ENCODE measurements around the gene KCNC3. TPM values are rescaled to one million over a fixed set of nuclear protein-coding genes. Genes with fewer than 3 reads are reported as not detected.

KCNC3 gene
- total RNA-seq = not detected in 2 replicates

GRCh38 chr19:50329146-50329925 lies at the start of gene KCNC3:
Gene KCNC3, minus strand, starts transcription at chr19:50329377. Its CDS starts 295 bp downstream, at chr19:50329082.

DNA sequence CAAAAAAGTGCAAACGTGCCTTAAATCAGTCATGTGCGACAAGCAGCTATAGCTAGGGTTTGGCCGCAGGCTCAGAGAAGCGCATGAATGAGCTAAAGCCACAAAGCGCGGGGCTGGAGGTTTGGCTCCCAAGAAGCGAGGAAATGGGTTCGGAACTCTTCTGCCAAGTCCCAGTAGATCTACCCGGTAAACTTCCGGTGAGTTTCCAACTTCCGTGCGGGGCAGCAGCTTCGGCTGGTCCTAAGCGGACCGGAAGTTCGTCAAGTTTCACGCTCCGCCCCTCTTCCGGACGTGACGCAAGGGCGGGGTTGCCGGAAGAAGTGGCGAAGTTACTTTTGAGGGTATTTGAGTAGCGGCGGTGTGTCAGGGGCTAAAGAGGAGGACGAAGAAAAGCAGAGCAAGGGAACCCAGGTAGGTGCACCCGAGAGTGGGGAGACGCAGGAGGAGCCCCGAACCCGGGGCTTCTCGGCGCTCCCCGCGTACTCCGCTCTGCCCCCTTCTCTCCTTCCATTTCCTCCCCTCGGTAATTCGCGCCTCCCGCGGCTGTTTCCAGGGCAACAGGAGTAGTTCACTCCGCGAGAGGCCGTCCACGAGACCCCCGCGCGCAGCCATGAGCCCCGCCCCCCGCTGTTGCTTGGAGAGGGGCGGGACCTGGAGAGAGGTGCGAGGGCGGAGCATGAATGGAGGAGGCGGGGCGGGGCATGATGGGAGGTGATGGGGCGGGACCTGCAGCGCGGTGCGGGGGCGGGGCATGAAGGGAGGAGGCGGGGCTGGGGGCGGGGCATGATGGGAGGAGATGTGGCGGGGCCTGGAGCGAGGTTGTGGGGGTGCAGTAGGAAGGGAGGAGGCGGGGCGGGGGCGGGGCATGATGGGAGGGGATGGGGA lies 47.2 kb upstream of the KCNC3 start, which contains the start of gene NR1H2:
Gene NR1H2, plus strand, starts transcription at position 292 of the 885 bp plus-strand sequence. CDS start 1,149 bp downstream, outside the sequence.

GRCh38 chr19:50365434-50366306 lies 36.5 kb upstream of the KCNC3 start, which contains the start of gene NAPSA:
Gene NAPSA, minus strand, starts transcription at chr19:50365639. Its CDS starts 18 bp downstream, at chr19:50365621.

Other genes with a start within 250 kb of the KCNC3 start
- gene IZUMO2, start 166.1 kb downstream of the KCNC3 start, total RNA-seq = not detected in 2 replicates
- under 0.01 and 0.09 TPM in 2 replicates for gene MYH14, start 125.8 kb downstream of the KCNC3 start, total RNA-seq
- gene NAPSA, start 36.3 kb upstream of the KCNC3 start, total RNA-seq = 0.09 and 0.16 TPM in 2 replicates
- 53.0 and 74.5 TPM in 2 replicates for gene NR1H2, start 47.1 kb upstream of the KCNC3 start, total RNA-seq
- 16.9 and 19.7 TPM in 2 replicates for gene POLD1, start 55.0 kb upstream of the KCNC3 start, total RNA-seq
- not detected in 2 replicates for gene SPIB, start 89.6 kb upstream of the KCNC3 start, total RNA-seq
- under 0.01 TPM in 2 replicates for gene MYBPC2, start 103.5 kb upstream of the KCNC3 start, total RNA-seq
- 32.5 and 38.9 TPM in 2 replicates for gene EMC10, start 147.1 kb upstream of the KCNC3 start, total RNA-seq
- gene GARIN5A, start 147.5 kb upstream of the KCNC3 start, total RNA-seq = 0.26 and 0.47 TPM in 2 replicates
- 49.2 and 52.6 TPM in 2 replicates for gene JOSD2, start 181.8 kb upstream of the KCNC3 start, total RNA-seq
- not detected in 2 replicates for gene ASPDH, start 184.5 kb upstream of the KCNC3 start, total RNA-seq
- under 0.01 and 0.94 TPM in 2 replicates for gene LRRC4B, start 239.1 kb upstream of the KCNC3 start, total RNA-seq